K562 (cell line): ENCODE data around the gene ATP1A3. TPM values are rescaled to one million over a fixed set of nuclear protein-coding genes. Genes with fewer than 3 reads are reported as not detected.

ENCODE experiments used
- CBX2 ChIP-seq: fragments of 200-600 bp; sonication (generic); IDR thresholded peaks from one replicate; pipeline ENCODE4 v1.6.1; 2012; ENCODE audit warnings: mild to moderate bottlenecking, low read length, inconsistent platforms; ENCODE audit not compliant: insufficient read depth, poor library complexity, severe bottlenecking
- PHF8 ChIP-seq: fragments of 200-600 bp; sonication (generic); IDR thresholded peaks from 2 replicates; pipeline ENCODE4 v1.6.1; 2012; ENCODE audit warnings: mixed run types, mild to moderate bottlenecking, inconsistent platforms, low read length, moderate library complexity, borderline replicate concordance
- TFAM ChIP-seq: fragments of 250-450 bp; sonication (Bioruptor Pico); conservative IDR thresholded peaks from 2 replicates; pipeline ENCODE4 v1.5.0; 2021; ENCODE audit warnings: mild to moderate bottlenecking, moderate library complexity
- ZNF133 ChIP-seq: fragments of 250-450 bp; sonication (Bioruptor Pico); IDR thresholded peaks from 2 replicates; pipeline ENCODE4 v1.4.0; 2020; ENCODE audit warnings: mild to moderate bottlenecking
- ZNF589 ChIP-seq: fragments of 200-800 bp; sonication (Bioruptor generic); IDR thresholded peaks from 2 replicates; pipeline ENCODE4 v1.6.1; 2016; ENCODE audit warnings: low read depth, missing genetic modification characterization, missing compliant biosample characterization
- polyA plus RNA-seq, 8 experiments: library from polyadenylated mRNA; depleted of rRNA in 4 of 8; stranded (reverse) in 5 of 8; unstranded in 3 of 8; fragments of >200 nt; fragmentation: Nextera tagmentation in 2 of 8; fragmentation: Illumina TruSeq in 1 of 8; extraction: Ambion mirVana in 2 of 8; extraction: Trizol in 1 of 8; gene quantifications; 2 replicates each; pipeline versions ENCODE4 v1.2.1 to v1.2.3, GENCODE V29; 2011 to 2014; ENCODE audit warnings: inconsistent platforms in 1 of 8, missing spikeins in 1 of 8
- total RNA-seq, 7 experiments: library from RNA; depleted of rRNA in 6 of 7; stranded (reverse); fragments of >200 nt in 6 of 7; fragmentation: Illumina TruSeq in 2 of 7; extraction: Trizol in 2 of 7; gene quantifications; 2 replicates each; pipeline versions ENCODE4 v1.2.1 to v1.2.3, GENCODE V29; 2011 to 2021; ENCODE audit warnings: low replicate concordance in 1 of 7
- TF ChIP-seq, protein P1 (sequence below): fragments of 450-650 bp; IDR thresholded peaks from 2 replicates; pipeline ENCODE4 v1.6.1; 2018; ENCODE audit not compliant: partially characterized antibody
- TF ChIP-seq, protein P2 (sequence below), 2 experiments: fragments of 450-650 bp; IDR thresholded peaks; 2 replicates each; pipeline ENCODE4 v1.6.1; 2016

ATP1A3 gene
- total and polyA plus RNA-seq, 9 of the 15 experiments (the other 6 are each of a cell fraction or from before 2014, with no cell fraction given): 0.03 to 1.0 (median 0.17) TPM; not detected in 3

DNA sequence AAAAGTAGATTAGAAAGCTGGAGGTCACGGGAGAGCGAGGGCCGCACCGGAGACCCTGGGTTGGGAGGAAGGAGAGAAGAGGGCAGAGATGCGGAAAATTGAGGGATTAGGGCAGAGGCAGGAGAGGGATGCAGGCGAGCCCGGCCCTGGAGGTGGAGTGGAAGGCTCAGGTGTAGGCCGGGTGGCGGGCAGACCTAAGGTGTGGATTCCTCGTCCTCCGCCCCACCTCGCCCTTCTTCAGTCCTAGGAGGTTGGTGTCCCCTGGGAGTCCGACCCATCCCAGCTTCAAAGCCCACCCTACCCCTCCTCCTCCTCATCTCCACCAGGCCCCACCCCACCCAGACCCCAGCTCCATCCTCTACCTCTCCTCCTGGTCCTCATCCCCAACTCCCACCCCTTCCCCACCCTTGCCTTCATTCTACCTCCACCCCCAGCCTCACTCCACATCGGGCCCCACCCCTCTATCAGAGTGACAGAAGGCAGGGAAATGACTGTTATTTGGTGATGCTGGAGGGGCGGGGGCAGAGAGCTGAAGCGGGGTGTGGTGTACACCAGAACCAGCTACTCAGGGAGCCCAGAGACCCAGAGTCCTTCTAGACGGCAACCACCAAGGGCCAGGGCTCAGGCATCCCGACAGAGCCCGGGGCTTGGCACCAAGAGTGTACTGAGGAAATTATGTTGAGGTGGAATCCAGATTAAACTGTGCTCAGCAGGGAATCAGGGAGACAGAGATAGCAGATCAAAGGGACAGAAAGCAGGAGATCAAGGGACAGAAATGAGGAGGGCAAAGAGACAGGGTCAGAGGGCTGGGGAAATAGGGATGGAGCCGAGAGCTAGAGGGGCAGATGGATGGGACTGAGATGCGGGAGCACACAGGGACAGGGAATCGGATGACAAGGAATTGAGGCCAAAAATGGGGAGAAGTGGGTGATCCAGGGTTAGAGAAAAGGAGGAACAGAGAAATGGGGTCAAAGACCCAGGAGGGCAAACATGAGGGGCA, 72.2 kb downstream of the ATP1A3 start (continued):
- TF ChIP-seq, protein P1, sequence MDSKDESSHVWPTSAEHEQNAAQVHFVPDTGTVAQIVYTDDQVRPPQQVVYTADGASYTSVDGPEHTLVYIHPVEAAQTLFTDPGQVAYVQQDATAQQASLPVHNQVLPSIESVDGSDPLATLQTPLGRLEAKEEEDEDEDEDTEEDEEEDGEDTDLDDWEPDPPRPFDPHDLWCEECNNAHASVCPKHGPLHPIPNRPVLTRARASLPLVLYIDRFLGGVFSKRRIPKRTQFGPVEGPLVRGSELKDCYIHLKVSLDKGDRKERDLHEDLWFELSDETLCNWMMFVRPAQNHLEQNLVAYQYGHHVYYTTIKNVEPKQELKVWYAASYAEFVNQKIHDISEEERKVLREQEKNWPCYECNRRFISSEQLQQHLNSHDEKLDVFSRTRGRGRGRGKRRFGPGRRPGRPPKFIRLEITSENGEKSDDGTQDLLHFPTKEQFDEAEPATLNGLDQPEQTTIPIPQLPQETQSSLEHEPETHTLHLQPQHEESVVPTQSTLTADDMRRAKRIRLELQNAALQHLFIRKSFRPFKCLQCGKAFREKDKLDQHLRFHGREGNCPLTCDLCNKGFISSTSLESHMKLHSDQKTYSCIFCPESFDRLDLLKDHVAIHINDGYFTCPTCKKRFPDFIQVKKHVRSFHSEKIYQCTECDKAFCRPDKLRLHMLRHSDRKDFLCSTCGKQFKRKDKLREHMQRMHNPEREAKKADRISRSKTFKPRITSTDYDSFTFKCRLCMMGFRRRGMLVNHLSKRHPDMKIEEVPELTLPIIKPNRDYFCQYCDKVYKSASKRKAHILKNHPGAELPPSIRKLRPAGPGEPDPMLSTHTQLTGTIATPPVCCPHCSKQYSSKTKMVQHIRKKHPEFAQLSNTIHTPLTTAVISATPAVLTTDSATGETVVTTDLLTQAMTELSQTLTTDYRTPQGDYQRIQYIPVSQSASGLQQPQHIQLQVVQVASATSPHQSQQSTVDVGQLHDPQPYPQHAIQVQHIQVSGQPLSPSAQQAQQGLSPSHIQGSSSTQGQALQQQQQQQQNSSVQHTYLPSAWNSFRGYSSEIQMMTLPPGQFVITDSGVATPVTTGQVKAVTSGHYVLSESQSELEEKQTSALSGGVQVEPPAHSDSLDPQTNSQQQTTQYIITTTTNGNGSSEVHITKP: no peak
- TF ChIP-seq TFAM: no peak
- TF ChIP-seq ZNF589 (CRISPR knock-in tag): no peak
- no peak for TF ChIP-seq ZNF133 (CRISPR knock-in tag)
- TF ChIP-seq CBX2: no peak
- TF ChIP-seq, protein P2, sequence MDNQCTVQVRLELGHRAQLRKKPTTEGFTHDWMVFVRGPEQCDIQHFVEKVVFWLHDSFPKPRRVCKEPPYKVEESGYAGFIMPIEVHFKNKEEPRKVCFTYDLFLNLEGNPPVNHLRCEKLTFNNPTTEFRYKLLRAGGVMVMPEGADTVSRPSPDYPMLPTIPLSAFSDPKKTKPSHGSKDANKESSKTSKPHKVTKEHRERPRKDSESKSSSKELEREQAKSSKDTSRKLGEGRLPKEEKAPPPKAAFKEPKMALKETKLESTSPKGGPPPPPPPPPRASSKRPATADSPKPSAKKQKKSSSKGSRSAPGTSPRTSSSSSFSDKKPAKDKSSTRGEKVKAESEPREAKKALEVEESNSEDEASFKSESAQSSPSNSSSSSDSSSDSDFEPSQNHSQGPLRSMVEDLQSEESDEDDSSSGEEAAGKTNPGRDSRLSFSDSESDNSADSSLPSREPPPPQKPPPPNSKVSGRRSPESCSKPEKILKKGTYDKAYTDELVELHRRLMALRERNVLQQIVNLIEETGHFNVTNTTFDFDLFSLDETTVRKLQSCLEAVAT (IDR thresholded peaks at IDR 0.05): no peak
- no peak for TF ChIP-seq PHF8
